Eye (tissue), 1 donor: ENCODE results near the gene OR13C3.
"Not testable (repeated sequence)": the region's sequence is repeated elsewhere in the genome, so short reads cannot be mapped to it uniquely, and the experiment has no call there.

Experiments used
- DNase-seq: peaks from one replicate; pipeline ENCODE4 v3.0.0-alpha.2; 2015

Gene OR13C3

GRCh38 chr9:104536756-104537155 is at the start of gene OR13C3:
TSS of gene OR13C3 (minus strand) at chr9:104536856. CDS start at chr9:104536723, 133 bp downstream.
- DNase-seq, result no peak

- no peak for DNase-seq
These were observed 43.9 kb upstream of the OR13C3 start for GRCh38 chr9:104580562-104580961.

- no peak for DNase-seq
These were observed 40.6 kb upstream of the OR13C3 start for GRCh38 chr9:104577263-104577662.

- no peak for DNase-seq
These were observed 38.8 kb upstream of the OR13C3 start for GRCh38 chr9:104575456-104575855.

GRCh38 chr9:104572612-104573011 is 36.0 kb upstream of the OR13C3 start:
- no peak for DNase-seq

GRCh38 chr9:104568868-104569267 is 32.2 kb upstream of the OR13C3 start, which contains the start of gene OR13C8:
TSS of gene OR13C8 (plus strand) at chr9:104569168. CDS start at chr9:104569168, 0 bp downstream.
- DNase-seq, result no peak

GRCh38 chr9:104564358-104564757 is 27.7 kb upstream of the OR13C3 start:
- DNase-seq, result no peak

- no peak for DNase-seq
These were observed 20.4 kb upstream of the OR13C3 start for GRCh38 chr9:104556830-104557634.

GRCh38 chr9:104555521-104555920 is 18.9 kb upstream of the OR13C3 start:
- DNase-seq, result no peak

GRCh38 chr9:104553261-104553660 is 16.6 kb upstream of the OR13C3 start:
- DNase-seq, result no peak

GRCh38 chr9:104544644-104545043 is 8.0 kb upstream of the OR13C3 start:
- DNase-seq, result no peak

- DNase-seq, result no peak
These were observed 2.6 kb upstream of the OR13C3 start for GRCh38 chr9:104539275-104539674.

GRCh38 chr9:104527109-104527508 is 9.5 kb downstream of the OR13C3 start, which contains the start of gene OR13C4:
TSS of gene OR13C4 (minus strand) at chr9:104527209. CDS start at chr9:104527209, 0 bp downstream.
- DNase-seq, result no peak

- DNase-seq, result not testable (repeated sequence)
These were observed 16.4 kb downstream of the OR13C3 start for GRCh38 chr9:104520241-104520640.

GRCh38 chr9:104514901-104515300 is 21.8 kb downstream of the OR13C3 start:
- DNase-seq, result no peak

- no peak for DNase-seq
These were observed 30.1 kb downstream of the OR13C3 start for GRCh38 chr9:104506565-104506964.

GRCh38 chr9:104503963-104504362 is 32.7 kb downstream of the OR13C3 start, which contains the start of gene OR13F1:
TSS of gene OR13F1 (plus strand) at chr9:104504263. CDS start at chr9:104504263, 0 bp downstream.
- DNase-seq, result no peak

- no peak for DNase-seq
These were observed 33.2 kb downstream of the OR13C3 start for GRCh38 chr9:104503440-104503839.

GRCh38 chr9:104494808-104495207 is 41.8 kb downstream of the OR13C3 start:
- peak; percentile 42 for DNase-seq
